Fibroblast of upper back skin (primary cell): ENCODE results near the gene GREM2.

Source experiments
- DNase-seq: peaks from one replicate; pipeline ENCODE4 v3.0.0-alpha.2; 2013

GREM2 gene

DNA sequence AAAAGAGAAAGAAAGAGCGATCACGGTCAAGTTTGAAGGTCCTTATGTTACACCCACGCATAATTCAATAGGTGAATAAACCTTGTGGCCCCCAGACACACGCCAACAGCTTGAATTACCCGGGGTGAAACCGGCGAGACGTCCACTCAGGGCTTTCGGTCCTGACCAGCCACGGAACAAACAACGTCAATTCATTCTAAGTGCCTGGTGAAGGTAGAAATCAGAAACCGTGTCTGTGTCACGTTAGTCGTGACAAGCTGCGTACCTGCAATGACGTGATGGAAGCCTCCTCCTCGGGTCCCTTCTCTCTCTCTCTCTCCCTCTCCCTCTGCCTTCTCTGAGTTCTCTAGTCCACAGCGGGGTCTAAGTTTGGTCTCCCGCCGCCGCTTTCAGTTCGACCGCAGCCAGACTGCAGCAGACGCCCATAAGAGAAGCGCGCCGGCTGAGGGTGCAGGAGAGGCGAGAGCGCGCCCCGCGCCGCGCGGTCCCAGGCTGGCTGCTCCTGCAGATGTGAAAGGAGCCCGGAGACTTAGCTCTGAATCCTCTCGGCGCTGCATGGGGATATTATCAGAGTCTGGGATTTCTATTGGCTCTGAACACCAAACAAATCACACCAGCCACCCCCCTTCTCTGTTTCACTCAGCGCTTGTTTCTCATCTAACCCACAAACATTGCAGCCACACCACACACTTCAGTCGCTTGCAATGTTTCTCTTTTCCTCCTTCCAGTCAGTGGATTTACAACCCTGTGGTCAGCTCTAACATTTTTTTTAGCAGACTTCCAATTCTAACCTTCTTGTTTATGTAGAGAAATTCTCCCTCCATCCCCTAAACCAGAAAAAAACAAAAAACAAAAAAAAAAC, at the start of gene GREM2:
GREM2 (minus strand) TSS at position 537 of the 862 bp plus-strand sequence. CDS start 118,680 bp downstream, outside the sequence.
- DNase-seq, result peak; percentile 95

DNA sequence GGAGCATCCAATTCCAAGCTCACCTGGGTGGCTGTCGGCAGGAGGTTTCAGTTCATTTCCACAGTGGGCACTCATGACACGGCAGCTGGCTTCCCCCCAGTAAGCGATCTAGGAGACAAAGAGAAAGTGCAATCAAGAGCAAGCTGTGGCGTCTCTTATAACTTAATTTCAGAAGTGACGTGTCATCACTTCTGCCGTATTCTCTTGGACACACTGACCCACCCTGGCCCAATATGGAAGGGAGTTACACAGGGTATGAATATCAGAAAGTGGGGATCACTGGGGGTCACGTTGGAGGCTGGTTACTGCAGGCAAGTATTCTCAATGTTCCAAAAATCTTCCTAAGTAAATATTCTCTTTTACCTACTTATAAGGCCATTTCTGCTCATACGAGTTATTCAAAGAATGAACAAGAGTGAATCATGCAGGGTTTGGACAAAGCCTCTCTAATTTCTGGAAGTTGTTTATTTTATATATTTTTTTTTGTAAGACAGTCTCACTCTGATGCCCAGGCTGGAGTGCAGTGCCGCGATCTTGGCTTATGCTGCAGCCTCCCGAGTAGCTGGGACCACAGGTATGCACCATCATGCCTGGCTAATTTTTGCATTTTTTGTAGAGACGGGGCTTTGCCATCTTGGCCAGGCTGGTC, 46.5 kb upstream of the GREM2 start:
- peak; percentile 70 for DNase-seq

DNA sequence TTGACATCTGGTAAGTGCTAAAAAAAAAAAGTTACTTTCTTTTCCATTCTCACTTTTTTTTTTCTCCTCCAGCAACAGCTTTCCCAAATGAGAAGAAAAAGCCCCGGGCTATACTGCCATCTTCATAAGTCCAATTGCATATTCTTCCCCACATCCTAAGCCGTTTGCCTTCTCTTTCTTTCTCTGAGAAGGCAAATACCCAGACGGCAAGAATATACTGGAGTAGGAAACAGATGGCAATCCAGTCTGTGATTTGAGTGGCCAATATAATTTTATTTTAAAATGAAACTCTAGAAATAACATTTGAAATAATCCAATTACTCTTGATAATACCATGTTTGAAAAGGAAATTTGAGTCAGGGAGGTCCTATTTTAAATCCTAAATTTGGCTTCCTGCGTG, 44.6 kb upstream of the GREM2 start:
- DNase-seq, result no peak

DNA sequence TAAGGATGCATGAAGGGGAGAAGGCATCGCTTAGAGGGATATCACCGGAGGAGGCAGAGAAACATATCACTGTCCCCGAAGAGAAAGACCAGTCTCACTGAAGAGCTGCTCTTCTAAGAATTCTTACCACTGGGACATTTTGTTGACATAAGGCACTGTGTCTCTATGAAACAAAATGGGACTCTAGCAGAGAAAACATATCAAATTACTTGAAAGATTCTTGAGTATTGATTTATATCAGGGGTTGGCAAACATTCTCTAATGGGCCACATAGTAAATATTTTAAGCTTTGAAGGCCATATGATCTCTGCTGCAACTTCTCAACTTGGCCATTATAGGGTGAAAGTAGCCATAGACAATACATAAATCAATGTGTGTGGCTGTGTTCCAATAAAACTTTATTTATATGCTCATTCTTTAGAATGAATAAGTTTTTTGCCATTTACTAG, 41.0 kb upstream of the GREM2 start:
- DNase-seq, result no peak

DNA sequence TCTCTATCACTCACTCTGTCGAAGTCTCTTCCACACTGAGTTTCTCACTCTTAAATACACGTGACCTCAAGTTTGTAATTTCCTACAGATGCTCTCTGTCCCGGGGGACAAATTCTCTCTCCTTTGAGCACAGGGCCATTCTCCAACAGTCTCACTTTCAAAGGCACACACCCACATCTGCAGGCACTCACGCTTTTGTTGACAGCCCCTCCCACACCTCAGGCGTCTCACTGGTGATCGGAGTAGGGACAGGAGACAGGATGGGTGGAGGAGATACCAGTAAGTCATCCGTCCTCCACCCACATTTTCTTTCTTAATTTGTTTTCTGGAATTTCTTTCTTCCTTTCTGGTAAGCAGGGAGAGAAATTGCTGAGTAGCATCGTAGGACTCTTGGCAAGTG, 40.6 kb upstream of the GREM2 start:
- peak; percentile 21 for DNase-seq

DNA sequence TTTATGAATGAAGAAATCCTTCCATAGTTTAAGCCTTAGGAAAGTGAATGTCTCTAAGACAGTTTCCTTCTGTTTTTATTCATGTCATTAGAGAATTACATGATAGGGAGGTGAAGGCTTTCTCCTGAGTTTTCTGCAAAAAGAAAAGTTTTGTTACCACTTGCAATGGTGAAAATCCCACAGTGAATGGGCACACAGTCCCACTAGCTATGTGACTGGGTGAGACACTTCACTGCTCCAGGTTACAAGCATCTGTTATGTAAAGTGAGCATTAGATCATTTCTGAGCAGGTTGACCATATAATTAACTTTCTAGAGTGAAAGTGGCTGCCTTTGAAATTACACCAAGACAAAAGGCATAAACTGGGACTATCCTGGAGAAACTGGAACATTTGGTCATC, 38.9 kb upstream of the GREM2 start:
- DNase-seq, result no peak

DNA sequence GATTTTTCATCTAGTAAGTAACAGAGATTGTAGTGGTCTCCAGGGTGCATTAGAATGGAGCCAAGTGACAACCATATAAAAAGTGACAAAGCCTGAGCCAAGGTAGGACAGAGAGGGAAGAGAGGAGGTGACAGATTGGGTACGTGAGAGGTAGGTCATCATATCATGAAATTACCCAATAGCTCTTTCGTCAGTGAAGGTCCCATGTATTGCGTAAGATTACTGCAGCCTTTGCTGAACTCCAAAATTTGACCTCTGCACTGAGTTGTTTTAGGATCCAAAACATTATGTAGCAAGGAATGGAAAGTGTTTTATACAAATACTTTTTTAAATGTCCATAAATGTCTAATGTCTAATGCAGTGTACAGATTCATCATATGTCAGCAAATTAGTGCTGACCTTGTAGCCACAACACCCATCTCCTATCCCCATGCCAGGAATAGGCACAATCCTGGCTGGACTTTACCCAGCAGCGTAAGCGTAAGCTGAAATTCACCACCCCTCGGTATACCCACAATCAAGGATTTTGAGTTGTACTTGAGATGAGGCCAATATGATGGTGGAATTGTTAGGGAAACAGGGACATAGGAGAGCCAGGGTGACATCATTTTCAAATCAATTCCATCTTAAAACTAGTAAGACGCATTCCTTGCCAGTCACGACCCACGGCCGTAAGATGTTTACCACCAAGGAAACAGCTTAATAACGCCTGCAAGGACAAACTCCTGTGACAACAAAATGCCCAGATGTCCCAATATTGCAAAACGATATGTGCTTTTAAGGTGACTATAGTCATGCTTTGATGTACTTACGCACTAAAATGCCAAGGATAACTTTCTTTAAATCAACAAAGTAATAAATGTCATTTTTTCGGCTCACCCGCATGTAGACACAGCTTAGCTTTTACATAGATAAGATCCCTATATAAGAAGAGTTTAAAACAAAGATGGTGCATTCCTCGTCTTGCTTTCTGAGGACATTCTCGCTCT, 38.1 kb upstream of the GREM2 start:
- no peak for DNase-seq

DNA sequence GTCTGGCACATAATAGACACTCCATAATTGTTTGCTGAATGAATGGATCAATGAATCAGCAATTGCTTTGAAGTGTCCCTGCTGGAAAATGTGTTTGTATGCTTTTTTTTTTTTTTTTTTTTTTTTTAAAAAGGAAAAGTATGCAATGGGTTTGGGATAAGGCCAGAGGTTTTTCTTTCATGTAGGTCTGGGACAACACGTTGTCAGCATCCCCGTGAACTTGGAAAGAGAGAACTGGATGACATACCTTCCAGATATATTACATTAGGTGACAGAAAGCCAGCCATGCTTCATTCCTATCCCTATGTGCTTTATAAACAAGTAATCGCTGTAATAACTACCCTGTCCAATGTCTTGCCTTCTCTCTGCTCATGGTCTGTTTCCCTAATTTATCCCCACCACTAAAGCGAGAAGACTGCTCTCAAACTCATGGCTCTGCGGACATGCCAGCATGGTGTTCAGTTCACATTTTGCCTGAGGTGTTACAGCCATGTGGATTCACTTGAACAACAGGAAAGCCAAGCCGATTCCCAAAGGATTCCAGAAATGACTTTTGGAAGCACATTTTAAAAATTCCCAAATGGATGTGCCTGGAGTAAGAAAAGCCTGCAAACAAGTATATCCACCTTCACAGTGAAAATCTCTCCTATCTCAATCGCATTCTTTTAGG, 34.8 kb upstream of the GREM2 start:
- DNase-seq, result peak; percentile 50

DNA sequence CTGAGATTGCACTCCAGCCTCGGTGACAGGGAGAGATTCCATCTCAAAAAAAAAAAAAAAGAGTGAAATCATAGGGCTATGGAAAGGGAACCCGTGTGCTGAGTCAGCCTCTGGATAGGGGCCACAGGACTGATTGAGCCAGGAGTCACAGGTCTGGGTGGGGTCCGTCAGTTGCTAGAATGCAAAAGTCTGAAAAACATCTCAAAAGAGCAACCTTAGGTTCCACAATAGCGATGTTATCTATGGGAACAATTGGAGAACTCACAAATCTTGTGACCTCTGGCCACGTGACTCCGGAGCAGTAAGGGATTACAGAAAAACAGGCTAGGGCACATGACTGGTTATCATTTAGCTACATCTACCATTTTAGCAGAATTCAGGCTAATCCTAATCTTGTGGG, 32.8 kb upstream of the GREM2 start:
- peak; percentile 34 for DNase-seq

DNA sequence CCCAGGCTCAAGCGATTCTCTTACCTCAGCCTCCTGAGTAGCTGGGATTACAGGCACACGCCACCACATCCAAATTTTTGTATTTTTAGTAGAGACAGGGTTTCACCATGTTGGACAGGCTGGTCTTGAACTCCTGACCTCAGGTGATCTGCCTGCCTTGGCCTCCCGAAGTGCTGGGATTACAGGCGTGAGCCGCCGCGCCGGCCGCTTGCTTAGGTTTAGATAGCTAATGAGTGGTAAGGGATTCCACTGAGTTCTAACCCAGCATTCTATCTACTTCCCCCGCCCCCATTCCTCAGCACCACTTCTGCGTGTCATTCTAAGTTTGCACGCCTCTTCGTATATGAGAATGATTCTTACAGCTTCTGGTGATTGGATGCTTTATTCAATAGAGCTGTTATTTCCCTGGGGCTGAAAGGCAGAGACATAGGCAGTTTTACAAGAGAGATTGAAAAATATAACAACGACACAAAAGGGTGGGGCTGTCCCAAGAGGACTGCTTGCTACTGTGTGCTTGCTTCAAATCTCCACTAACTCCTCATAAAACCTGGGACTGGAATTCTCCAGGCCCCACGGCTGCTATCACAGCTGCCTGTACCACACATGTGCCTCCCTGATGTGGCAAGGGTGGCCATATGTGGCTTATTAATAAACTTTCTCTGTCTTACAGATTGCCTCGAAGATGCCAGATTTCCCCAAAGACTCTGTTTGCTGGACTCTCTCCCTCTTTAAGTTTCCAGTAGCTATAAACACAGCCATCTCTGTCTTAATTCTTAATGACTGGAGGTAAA, 23.7 kb upstream of the GREM2 start:
- DNase-seq, result no peak

DNA sequence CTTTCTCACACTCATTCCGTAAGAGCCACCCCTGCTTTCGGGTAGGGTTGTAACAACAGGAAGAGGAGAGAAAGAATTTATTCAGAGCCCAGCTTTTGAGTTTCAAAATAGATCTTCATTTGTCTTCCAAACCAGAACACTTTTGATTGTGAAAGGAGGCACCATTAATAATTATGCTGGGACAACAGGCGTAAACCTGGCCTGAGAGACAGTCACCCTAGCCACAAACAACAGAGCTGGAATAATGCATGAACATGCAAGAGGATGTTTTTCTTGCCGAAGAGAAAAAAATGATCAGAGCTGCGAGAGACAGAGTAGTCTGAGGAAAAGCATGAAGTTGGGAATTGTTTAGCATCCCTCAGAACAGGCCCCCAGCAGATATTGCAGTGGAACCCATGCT, 18.5 kb upstream of the GREM2 start:
- DNase-seq, result no peak

DNA sequence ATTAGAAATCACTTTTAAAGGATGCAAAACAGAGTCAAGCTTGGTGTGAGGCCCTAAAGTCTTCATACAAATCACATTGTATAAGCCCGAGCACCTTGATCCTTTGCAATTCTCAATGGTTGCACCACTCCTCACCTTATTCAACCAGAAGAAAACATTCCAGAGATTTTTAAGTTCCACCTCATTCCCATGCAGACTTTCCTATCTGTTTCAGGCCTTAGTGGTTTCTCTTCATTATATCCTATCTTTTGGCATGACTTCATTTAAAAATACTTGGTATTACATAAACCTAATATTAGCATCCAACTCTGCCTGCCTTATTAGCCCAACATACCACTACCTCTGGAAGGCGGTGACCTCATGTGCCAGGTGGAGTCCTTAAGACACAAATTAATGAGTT, 9.3 kb upstream of the GREM2 start:
- peak; percentile 49 for DNase-seq

DNA sequence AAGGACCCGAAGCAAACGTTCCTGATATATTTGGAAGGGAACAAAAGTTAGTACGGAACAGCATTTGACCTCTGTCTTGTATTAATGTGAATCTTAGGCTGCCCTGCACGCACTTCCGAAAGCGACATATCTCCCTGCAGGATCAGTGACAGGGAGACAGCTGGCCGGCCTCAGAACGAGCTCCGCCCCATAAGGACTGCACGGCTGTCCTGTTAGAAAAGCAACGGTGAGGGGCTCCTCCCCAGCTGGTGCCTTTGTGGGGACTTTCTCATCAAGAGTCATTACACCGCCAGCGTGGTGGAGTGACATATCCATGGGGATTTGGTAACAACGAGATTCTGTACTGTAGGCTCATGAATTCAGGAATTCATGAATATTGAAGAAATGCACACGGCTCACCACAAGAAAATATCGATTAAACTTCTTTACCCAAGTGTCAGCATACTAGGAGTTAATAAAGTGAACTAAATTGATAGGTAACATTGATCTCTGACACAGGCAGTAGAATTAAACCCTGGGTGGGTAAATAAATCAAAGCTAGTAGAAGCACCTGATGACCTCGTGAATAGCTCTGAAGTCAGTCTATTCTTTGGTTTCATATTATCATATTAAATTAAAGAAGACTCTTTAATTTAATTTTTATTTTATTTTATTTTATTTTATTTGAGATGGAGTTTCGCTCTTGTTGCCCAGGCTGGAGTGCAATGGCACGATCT, 8.1 kb upstream of the GREM2 start:
- no peak for DNase-seq

DNA sequence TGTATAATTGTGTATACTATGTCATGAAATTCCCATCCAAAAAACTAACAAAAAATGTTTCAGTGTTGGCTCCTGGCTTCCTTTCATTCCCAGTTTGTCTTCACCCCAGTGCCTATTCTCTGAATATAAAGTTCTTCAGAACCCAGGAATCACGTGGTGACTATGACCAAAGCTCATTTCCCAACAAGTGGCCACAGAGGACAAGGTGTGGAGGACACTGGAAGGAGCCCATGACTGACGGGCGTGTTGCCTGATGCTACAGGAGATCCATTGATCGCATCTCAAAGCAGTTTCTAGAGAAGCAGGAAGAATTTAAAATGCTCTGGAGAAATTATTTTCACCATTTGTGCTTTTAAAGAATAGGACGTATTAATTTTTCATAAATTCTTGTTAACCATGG, 7.4 kb upstream of the GREM2 start:
- DNase-seq, result no peak

DNA sequence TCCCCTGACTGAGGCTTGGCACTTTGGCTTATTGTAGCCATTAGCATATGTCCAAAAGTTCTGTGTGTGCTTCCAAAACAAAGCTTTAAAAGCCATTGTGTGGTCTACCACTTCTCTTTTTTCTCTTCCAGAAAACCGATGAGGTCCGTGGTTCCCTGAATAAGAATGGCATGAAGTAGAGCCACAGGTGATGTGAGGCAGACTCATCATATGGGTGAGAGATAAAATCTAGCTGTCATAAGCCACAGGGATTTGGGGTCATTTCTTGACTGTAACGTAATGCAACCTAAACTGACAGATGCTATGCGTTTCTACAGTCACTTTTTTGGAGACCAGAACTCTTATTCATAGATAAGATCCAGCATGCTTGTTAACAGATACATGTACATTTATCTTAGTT, 7.0 kb upstream of the GREM2 start:
- DNase-seq, result no peak

DNA sequence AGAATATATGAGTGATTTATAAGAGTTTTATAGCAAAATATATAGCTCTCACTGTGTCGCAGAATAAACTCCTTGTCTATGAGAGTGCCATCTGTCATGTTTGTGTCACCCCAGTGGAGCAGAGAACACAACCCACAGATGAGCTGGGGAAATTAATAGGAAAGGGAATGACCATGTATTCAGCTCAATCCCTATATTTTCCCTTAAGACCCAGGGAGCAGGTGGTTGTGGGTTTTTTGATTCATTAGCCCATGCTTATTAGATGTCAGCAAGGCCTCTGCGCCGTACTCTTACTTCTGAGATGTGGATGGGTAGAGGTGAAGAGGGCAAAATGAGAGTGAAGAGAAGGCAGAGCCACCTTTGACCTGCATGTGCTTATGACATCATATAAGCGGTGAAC, 4.1 kb upstream of the GREM2 start:
- no peak for DNase-seq

DNA sequence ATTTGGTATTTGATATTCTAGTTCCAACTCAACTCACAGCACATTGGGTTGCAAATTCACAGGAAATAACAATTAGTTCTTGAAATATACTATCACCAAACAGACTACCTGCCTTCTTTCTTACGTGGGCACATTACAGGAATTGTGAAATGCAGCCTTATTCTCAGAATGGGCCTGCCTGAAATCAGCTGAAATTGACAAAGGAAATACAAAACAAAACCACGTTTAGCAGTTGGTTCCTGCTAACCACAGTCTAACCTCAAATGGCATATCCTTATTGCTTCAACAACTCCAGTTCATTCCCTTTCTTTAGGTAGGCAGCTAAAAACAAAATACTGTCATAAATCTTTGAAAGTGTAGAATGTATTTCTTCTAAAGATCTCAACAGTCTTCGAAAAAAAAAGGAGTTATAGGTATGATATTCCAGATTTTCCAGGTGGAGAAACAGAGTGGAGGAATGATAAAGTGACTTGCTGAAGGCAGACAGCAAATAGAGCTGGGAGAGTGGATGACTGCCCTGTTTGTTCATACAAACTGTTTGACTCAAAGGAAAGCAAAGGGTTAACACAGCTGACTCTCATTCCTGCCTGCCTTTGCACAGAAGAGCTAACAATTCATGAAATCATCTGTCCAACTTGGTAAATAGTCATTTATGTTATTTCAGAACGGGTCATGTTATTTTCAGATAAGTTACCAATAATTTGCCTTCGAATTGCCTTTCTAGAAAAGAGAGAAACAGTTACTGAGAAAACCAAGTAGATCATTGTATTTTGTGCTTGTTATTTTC, 1.6 kb upstream of the GREM2 start:
- no peak for DNase-seq

DNA sequence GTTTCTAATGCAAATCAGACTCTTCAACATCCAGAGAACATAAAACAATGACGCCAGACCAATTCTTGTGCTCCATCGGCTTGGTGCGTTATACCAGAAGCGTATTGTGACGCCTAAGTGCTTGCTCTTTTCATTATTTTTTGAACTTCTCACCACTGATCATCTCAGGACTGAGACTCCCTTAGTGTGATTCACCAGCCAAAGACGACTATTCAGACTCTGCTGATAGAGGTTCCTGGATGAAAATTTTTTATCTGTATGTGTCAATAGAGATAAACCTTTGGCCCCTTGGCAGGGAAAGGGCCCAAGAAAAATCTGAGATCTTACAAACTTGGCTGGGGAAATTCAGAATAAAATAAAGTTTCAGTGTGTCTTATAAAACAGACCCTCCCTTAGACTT, 856 bp upstream of the GREM2 start:
- no peak for DNase-seq

DNA sequence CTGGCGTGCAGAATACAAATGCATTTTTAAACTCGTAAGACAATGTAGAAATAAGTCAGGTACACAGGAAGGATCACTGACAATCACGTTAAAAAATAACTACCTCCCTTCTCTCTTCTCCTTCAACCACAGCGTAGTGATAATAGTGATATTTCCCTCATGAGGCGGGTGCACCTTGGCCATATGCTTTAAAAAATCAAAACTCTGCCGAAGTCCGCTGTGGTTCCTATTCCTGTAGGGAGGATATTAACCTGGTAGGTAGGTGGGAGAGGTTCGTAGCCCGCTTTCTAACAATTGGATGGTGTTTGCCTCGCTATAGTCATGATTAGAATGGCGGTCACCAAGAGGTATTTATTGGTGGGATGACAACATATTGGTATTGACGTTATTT, 732 bp downstream of the GREM2 start:
- DNase-seq, result no peak

DNA sequence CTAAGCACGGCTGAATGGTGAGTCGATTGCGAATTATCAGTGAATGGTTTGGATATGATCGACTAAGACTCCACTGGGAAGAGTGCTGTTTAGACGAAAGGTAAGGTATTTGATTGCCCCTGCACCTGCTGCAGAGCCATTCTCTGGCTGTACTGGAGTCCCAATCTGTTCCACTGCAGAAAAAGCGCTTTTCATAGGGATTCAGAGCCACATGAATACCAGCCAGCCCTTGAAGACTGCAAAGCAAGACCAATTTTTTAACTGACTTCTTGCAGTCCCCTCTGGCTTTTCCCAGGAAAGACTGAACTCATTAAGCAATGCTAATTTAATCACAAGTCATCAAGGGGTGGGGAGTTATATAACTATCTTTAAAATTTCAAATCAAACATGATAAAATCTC, 1.3 kb downstream of the GREM2 start:
- DNase-seq, result no peak
